HG03135 (cell line): Measurements from ENCODE around the gene HABP2.

Source experiments
- ATAC-seq: cut with Tn5 transposase; IDR thresholded peaks from one replicate; pipeline ENCODE4 v1.9.1; 2021; ENCODE audit warnings: mild to moderate bottlenecking, moderate library complexity; ENCODE audit not compliant: unreplicated experiment

HABP2 gene

DNA sequence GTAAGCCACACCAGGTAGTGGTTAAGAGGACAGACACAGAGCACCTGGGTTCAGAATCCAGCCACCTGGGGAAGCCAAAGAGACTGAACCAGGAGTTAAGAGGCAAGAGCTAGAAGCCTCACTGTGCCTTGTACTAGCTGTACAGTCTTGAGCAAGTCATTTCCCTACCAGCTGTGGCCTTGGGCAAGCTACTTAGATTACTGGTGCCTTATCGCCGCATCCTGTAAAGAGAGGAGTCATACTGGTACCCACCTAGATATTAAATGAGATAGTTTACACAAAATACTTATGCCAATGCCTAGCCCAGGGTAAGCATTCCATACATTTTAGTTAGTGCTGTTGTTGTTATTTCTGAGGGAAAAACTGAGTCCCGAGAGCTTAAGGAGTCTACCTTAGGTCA, 47.7 kb downstream of the HABP2 start:
- no peak for ATAC-seq

DNA sequence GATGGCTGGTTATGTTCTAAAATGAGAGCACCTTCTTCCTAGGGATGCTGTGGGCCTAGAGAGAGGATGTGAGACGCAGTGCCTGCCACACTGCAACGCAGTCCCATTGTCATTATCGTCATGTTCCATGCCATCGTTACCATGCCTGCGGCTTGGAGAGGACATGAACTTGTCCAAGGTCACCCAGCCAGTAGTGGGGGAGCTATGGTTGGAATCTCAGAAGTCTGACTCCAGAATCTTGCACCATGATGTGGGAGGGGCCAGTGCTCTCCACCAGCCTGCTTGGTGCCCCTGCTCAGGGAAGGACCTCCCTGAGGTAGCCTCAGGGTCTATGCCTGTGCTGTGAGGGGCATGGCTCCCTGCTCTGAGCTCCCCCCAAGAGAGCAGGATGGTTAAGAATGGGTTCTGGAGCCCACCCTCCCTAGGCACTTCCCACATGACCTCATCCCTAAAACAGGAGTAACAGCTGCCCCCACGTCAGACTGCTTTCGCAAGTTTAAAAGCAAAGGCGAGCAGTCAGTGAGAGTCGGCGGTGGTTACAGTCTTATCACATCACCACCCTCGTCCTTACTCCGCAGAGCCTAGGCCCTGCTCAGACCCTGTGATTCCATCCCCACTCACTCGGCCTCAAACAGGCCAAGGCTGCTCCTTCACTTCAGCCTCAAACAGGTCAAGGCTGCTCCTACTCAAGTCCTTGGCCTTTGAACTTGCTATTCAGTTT, 50.4 kb downstream of the HABP2 start:
- ATAC-seq: no peak

DNA sequence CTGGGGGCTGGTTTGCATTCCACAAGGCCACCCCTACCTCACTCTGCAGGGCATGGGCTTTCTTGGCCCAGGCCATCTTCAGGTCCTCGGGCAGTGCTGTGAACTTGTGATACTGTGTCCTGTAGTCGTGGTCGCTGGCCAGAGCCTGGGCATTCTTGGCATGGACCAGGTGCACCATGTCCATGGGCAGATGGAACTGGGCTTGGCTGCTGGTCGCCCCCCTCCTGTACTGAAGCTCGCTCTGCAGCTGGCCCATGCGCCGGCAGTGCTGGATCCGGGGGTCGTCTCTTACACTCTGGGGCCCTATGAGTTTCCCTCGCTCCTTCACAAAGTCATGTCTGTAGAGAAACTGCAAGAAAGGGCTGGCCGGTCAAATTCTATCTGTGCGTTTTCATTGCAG, 51.7 kb downstream of the HABP2 start:
- no peak for ATAC-seq

DNA sequence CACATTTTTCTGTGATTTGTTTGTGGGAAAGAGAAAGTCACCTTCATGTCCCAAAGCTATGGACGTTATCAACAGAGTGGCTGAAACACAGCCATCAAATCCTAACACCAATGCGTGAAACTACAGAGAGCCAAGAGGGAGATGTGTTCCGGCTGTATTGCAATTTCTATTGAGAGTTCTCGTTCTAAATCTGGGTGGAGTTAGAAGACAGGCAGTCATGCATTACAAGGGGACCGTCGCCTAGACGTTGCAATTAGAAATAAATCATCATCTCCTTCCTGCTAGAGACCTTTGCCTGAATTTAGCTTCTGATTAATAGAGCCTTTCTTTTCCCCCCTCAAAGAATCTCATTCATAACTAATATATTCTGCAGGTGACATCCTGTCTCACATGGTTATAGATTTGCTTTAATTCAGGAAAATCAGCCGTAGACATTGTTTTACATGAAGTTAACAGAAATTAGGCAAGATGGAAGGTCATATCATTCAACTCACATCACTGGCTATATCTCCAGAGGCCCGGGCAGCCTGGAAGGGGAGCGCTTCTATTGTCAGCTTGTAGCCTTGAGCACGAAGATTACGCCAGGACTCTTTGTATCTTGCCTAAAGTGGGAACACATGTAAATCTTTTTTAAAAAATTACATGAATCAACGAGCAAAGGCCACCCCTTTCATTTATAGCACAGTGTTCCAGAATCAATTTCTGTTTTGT, 52.6 kb downstream of the HABP2 start:
- ATAC-seq: no peak

DNA sequence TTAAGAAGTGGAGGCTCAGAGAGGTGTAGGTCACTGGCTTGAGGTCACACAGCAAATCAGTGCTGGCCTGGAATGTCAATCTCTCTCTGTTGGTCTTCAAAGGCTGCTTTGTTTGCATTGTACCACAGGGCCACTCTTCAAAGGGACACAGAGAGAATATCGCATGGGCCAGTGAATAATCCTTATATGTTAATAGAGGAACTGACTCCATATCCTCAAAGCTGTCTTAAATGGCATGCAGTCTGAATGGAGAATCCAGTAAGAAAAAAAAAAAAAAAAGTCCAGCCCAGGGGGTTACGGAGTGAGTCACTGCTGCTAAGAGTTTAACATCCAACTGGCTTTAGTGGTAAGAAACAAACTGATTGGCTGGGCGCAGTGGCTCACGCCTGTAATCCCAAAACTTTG, 56.9 kb downstream of the HABP2 start:
- no peak for ATAC-seq

DNA sequence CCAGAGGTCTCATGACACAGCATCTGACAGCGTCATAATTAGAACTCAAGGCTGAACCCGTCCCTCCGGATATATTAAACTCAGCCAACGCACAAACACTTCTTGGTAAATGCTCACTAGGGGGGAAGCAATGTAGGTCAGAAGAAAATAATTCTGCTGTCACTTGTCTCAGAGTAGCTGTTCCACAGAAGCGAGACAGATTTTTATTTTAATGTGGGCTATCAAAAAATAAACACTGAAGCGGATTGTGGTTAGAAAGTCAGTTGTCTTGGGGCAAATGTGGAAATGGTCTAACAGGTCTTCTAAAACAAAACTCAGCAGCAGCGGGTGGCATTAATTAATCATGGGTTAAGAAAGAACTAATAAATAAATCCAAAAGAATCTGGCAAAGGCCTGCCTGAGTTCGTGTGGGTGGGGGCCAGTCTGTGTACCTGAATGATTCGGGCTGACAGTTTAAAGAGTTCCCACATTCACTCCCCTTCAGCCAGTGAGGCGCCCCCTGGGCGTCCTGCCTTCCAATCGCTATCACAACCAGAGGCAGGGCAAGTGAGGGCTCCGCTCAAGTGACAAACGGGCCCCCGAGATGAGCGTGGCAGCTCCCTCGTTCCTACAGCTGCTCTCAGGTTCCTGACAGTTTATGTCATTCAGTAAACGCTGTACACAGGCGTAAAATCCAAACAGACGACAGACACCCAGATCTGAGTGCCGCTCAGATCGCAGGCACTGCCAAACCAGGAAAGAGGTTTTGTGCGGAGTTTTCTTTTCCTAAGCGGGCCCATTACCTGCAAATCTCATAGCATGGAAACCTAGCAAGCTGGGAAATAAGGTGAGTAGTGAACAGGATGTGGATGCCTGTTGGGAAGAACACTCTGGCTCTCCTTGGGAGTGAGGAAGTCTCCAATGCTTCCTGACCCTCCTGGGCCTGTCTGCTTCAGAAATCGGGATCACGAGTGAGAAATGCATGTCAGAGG, 58.1 kb downstream of the HABP2 start:
- ATAC-seq: no peak

DNA sequence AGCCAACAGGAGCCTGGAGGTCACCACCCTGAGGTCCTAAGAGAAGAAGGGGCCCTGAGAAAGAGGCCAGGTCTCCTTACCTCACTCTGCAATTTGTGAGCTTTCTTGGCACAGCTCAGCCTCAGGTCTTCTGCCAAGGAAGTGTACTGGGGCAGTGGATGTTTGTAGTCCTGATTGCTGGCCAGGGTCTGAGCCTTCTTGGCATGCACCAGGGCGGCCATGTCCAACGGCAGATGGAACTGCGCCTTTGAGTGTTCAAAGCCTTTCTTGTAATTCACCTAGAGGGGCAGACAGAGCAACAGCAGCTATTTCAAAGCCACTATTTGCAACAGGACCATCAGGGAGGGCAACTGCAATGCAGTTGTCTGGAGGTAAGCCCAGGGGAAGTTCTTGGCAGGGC, 59.3 kb downstream of the HABP2 start:
- ATAC-seq: no peak

DNA sequence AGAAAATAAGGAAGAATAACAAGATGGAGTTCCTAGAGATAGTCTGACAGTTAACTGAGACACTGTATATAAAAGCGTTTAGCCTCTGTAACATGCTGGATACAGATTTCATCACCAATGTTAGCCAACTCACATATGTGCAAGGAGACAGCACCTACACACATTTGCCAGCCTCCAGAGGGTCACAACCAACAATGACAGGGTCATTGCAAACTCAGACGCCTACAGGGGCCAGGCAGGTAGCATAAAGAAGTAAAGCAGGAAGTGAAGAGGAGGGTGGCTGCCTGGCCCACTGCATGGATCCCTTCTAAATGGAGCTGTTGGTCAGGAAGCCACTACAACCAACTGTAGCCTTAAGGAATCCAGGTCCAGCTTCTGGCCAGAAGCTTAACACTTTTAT, 60.6 kb downstream of the HABP2 start:
- no peak for ATAC-seq

DNA sequence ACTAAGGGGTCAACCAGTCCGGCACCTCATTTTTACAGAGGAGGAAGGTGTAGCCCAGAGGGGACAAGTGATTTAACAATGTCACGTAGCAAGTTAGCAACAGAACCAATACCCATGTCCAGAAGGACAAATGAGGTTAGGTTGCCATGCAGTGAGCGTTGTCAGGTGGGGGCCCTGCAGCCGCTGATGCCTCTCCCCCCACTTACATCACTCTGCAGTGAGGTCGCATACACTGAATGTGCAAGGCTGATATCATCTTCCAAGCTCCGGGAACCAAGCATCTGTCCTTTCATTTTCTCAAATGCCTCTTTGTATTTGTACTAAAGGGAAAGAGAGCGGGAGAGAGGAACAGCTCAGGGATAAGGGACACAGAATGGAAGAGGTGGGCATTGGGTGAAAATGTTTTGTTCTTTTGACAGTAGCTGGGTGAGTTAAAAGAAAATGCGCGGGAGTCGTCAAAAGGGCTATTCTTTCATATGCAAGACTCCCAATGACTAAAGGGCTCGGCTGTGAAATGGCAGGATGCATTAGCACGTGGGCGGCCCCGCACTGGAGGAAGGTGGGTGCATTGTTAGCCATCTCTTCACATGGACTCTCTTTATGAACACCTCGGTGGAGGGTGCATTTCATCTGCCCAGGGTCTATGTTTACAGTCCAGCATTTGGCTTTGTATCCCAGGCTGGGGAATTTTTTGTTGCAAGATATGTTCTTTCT, 61.3 kb downstream of the HABP2 start:
- no peak for ATAC-seq

DNA sequence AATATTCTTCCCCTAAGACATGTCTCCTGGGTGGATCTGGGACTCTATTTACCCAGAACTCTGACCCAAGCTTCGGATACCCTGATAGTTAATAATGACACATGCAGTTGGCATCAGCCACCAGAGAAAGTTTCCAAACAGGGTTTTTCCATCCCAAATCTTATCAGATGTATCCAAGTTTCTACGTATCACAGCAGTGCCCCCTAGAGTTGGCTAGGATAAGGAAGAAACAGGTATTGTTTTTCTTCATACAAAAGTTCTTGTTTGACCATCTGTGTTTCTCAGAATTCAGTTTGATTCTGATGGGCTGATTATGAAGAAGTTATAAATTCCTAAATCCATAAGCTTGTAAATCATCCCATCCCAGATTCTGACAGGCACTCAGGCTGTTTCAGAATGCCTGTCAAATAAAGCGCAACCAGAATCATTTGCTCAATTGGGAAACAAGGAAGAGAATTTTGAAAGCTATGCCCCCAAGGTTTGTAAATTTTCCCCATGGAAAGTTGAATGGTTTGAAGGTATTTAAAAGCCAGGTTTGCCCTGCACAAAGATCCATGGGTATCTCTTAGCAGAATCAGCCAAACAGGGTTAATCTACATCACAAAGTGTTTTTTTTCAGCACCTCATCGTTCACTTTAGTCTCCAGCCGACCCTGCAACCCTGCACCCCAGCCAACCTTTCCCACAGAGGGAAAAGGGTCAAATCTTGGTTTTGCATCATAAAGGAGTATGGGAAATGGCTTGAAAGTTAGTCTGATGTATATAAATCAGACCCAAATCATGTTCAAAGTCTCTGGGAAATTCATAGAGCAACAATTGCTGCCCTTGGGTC, 63.6 kb downstream of the HABP2 start:
- ATAC-seq: no peak

DNA sequence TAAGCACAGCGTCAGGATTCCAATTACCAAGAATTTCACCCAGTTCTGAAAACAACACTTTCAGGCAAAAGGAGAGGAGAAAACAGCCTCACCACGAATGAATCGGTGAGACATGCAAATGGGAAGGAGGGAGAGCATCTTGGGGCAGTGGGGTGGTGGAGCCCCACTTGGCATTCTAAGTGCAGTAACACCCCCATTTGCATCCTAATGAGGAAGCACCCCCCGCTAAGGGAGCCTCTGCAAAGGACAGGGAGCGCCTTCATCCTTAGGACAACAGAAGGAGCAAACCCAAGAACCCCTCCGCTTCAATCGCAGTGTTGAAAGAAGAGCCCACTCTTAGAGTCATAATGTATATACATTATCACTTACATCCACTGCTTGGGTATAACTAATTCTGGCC, 64.2 kb downstream of the HABP2 start:
- no peak for ATAC-seq

DNA sequence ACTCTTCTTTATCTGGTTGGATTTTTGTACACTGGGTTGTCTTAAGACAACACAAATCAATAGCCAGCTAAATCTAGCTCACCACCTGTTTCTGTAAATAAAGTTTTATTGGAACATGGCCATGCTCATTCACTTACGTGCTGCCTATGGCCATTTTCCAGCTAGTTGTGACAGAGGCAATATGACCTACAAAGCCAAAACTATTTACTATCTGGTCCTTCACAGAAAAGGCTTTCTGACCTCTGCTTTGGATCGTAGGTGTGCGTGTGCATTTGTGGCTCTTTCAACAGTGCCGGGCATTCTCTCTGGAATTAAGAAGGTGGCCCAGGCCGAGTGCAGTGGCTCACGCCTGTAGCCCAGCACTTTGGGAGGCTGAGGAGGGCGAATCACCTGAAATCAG, 65.5 kb downstream of the HABP2 start:
- ATAC-seq: no peak

DNA sequence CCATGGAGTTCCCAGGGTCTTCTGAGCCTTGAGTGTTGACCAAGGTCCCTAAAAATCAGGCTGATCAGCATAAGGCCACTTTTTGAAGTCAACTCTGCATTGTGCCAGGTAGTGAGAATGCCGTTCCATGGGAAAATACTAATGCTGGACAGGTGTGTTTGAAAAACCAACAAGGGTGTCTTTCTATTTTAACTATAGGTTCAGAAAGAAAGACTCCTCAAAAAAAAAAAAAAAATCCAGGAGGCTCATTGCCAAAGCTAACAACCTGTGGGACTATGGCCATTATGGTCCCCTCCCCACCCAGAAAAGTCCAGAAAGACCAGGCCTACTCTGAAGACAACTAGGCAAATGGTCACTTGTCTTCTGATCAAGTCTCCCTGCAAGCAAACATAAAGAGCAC, 66.5 kb downstream of the HABP2 start:
- no peak for ATAC-seq

DNA sequence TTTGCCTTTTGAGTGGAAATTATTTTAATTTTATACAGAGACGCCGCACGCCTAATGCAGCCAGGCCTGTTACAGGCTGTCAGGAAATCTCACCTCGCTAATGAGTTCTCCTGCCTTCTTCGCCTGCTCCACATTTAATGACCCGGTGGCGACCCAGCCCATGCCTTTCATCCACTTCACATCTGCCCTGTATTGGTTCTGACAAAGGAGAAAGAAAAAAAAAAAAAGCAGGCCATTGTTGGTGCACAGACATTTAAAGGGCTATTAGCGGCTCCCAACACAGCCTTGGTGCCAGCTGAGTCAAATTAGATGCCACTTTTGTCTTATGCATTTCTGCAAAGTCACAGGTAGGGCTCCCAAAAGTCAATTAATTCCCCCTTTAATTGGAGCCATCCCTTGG, 67.7 kb downstream of the HABP2 start:
- no peak for ATAC-seq

DNA sequence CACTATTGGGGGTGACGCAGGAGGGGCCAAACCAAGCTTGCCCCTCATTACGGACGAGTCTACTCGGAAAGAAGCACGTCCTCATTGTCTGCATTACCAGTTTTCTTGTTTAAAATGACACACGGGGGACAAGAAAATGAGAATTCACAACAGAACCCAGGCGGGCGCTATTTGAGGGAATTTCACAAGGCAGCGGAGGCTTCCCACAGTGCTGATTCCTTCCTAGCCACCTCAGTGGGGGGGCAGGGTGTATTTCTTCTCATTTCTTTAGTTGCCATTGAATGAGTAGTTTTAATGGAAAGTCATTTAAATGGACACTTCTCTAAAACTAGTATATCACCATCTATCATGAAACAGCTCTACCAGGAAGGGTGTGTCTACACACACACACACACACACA, 68.1 kb downstream of the HABP2 start:
- ATAC-seq: no peak

DNA sequence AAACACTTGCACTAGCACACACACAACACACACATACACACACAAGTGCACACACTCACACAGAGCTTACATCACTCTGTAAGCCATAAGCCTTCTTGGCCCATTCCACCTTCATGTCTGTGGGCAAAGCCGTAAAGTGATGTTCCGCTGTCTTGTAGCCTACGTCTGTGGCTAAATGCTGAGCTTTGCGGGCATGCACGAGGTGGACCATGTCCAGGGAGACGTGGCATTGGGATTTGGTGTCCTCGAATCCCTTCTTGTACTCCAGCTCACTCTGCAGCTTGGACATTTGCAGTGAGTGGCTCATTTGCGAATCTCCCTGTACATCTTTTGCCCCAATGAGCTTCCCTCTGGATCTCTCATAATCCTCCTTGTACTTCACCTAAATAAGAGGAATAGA, 68.9 kb downstream of the HABP2 start:
- no peak for ATAC-seq

DNA sequence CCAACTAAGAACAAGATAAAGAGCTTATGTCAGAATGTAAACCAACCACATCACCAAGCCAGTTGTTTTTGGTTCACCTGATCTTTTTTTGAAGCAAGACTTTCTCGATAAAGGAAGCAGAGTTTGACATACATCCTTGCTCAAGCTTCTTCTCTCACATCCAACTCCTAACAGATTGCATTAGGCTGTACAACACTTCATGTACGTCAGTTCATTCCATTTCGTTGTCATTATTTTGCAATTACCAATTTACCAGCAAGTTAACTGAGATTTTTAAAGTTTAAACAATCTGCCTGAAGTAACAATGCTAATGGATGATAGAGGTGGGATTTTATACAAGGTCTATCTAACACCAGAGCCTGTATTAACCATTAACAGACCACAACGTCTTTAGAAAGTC, 70.0 kb downstream of the HABP2 start:
- no peak for ATAC-seq

DNA sequence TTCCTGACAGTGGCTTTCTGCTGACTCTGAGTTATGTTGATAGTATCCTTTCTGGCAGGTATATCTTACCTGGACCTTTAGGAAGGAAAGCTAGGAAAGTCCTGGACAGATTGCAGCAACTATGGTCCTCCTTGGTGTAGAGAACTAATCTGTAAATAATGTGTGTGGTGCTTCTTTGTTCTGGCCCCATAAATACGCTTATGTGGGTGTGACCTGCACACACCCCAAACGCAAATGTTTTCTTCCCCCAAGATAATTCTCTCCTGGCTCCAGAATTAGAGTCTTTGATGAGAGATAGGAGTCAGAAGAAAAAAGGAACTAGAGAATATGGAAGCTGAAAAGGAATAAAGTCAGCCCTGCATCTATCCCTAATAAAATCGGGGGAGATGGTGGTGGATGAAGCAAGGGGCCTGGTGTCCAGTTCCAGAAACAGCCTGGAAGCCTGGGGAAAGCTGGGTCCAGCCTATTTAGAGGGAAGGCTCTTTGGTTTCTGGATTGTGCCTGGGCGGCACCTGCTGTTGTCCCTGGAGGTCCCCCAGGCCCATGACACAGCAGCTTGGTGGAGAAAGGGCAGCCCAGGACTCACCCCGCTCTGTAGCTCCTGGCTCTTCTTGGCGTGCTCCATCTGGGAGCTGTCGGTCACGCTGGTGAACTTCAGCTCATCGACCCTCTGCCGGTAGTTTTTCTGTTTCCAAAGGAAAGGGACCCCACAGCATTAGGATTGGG, 72.8 kb downstream of the HABP2 start:
- ATAC-seq: no peak

DNA sequence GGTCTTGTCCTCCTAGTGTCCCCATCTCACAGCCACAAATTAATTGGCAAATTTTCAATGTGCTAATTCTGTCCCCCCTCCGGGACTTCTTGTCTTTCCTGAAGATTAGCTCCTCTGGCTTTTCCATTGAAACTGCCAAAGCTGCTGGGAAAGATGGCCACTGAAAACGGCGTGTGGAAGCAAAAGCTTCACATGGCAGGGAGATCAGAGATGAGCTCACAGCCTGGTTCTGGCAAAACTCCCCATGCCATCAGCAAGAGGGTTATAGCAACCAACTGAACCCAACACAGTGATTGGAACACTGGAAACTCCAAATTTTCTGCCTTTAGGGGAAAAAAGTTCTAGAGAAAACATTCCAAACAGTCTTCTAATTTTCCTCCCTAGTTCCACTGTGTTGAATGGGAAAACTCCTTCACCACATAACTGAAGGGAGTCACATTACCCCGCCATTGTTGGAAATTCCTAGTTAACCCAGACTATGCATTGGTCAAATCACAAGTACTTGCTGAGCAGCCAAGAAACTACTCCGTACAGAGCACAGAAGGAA, 74.0 kb downstream of the HABP2 start:
- ATAC-seq: no peak
